Activated CD8-positive, alpha-beta memory T cell treated with anti-CD3 and anti-CD28 coated beads for 24 hours (primary cell): Measurements from ENCODE around the gene NLRX1.
A peak's percentile ranks its signal among the peaks of the same experiment; 100 is the strongest.
"Not testable (repeated sequence)": the region's sequence is repeated elsewhere in the genome, so short reads cannot be mapped to it uniquely, and the experiment has no call there.

Source experiments
- DNase-seq: peaks from one replicate; pipeline ENCODE4 v3.0.0-alpha.2; 2020

NLRX1 gene, protein sequence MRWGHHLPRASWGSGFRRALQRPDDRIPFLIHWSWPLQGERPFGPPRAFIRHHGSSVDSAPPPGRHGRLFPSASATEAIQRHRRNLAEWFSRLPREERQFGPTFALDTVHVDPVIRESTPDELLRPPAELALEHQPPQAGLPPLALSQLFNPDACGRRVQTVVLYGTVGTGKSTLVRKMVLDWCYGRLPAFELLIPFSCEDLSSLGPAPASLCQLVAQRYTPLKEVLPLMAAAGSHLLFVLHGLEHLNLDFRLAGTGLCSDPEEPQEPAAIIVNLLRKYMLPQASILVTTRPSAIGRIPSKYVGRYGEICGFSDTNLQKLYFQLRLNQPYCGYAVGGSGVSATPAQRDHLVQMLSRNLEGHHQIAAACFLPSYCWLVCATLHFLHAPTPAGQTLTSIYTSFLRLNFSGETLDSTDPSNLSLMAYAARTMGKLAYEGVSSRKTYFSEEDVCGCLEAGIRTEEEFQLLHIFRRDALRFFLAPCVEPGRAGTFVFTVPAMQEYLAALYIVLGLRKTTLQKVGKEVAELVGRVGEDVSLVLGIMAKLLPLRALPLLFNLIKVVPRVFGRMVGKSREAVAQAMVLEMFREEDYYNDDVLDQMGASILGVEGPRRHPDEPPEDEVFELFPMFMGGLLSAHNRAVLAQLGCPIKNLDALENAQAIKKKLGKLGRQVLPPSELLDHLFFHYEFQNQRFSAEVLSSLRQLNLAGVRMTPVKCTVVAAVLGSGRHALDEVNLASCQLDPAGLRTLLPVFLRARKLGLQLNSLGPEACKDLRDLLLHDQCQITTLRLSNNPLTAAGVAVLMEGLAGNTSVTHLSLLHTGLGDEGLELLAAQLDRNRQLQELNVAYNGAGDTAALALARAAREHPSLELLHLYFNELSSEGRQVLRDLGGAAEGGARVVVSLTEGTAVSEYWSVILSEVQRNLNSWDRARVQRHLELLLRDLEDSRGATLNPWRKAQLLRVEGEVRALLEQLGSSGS

GRCh38 chr11:119168471-119169281 lies at the start of gene NLRX1:
Gene NLRX1, plus strand, starts transcription at chr11:119168725. Its CDS starts 2,679 bp downstream, at chr11:119171404.
- DNase-seq = peak; percentile 93

DNA sequence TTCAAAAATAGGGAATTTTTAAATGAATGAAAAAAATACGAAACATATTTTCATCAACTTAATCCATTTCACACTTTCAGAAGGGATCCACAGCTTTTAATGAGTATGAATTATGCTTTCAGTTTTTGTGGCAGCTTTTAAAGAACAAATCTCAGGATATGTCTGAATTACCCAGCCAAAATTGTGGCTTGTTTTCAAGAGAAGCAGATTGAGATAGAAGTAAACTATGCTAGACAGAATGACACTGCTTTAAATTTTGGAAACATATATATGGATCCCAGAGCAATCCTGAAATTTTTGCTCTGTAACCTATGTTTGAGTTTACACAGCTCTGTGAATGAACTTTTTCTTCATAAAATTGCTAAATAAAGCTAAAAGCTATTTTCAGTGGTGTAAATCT lies 49.6 kb upstream of the NLRX1 start:
- DNase-seq = no peak

- DNase-seq = peak; percentile 66
Observed at GRCh38 chr11:119120639-119121007, 47.9 kb upstream of the NLRX1 start.

GRCh38 chr11:119121008-119121810 lies 47.3 kb upstream of the NLRX1 start, which contains the start of gene HINFP:
Gene HINFP, plus strand, starts transcription at chr11:119121580. Its CDS starts 5,365 bp downstream, at chr11:119126945.
- DNase-seq = peak; percentile 99

GRCh38 chr11:119121811-119122124 lies 46.8 kb upstream of the NLRX1 start:
- no peak for DNase-seq

DNA sequence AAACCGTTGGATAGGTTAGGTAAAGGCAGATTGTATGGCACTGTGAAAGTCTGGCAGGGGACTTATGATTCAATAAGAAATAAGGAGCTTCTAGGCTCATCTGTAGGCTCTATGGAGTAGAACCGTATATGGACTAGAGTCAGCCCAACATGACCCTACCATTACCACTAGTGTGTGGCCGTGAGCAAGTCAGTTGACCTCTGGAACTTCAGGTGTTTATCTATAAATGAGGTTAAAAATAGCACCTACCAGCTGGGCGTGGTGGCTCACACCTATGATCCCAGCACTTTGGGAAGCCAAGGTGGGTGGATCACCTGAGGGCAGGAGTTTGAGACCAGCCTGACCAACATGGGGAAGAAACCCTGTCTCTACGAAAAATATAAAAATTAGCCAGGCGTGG lies 42.7 kb upstream of the NLRX1 start:
- no peak for DNase-seq

DNA sequence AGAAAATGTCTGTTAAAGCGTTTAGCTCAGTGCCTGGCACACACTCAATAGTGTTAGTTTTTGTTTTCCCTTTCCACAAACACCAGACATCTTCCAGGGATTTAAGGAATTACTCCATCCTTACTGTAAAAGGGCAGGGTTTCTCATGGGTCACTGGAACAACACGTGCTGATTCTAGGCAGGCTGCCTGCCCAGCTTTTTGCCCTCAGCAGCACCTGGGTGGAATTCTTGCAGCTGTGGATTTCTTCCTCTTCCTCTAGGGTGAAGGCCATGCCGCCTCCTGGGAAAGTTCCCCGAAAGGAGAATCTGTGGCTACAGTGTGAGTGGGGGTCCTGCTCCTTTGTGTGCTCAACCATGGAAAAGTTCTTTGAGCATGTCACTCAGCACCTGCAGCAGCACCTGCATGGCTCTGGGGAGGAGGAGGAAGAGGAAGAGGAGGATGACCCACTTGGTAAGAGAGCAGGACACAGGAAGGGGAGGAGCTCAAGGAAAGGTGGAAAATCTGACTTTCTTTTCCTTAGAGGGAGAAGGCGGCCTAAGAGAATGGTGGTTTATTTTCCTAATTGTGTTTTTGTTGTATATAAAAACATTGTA lies 41.8 kb upstream of the NLRX1 start:
- no peak for DNase-seq

- no peak for DNase-seq
Observed at GRCh38 chr11:119130662-119131061, 37.9 kb upstream of the NLRX1 start.

DNA sequence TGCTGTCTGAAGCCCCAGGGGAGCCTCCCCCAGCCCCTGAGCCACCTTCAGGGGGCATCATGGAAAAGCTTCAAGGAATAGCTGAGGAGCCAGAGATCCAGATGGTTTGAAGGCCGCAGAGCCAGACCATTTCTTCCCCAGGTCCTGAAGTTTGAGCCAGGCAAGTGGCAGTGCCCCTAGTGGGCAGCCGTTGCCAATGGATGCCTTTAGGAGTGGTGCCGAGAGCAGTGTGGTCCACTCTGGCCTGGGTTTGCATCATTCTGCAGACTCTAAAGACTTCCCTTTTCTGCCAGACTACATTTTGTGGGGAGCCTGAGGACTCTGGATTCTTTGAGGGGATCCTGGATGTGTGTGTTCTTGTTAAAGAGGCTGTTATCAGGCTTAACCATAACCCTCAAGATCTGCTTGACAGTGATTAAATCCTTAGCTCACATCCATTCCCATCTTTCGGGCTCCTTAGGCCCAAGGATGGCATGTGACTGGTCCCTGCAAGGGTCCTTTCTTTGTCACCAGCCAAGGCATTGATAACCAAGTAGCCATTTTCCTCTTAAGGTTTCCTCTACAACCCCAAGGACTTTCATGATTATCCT lies 34.0 kb upstream of the NLRX1 start:
- no peak for DNase-seq

GRCh38 chr11:119139276-119139675 lies 29.2 kb upstream of the NLRX1 start:
- not testable (repeated sequence) for DNase-seq

GRCh38 chr11:119144825-119145486 lies 23.6 kb upstream of the NLRX1 start:
- DNase-seq = no peak

- DNase-seq = no peak
Observed at GRCh38 chr11:119145551-119145950, 23.0 kb upstream of the NLRX1 start.

GRCh38 chr11:119147604-119148333 lies 20.8 kb upstream of the NLRX1 start:
- DNase-seq = no peak

DNA sequence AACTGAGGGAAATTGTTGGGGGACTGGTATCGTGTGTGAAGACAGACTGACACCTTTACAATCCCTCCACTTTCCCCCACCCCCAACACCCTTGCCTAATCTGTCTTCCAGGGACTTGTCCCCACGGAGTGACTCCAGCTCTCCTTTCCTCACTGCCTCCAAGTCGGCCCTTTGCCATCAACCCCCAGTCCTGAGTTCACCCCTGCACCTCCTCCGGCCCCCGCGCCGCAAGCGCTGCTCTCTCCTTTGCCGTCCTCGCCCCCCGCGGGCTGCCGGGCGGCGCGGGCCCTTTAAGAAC lies 19.9 kb upstream of the NLRX1 start:
- no peak for DNase-seq

DNA sequence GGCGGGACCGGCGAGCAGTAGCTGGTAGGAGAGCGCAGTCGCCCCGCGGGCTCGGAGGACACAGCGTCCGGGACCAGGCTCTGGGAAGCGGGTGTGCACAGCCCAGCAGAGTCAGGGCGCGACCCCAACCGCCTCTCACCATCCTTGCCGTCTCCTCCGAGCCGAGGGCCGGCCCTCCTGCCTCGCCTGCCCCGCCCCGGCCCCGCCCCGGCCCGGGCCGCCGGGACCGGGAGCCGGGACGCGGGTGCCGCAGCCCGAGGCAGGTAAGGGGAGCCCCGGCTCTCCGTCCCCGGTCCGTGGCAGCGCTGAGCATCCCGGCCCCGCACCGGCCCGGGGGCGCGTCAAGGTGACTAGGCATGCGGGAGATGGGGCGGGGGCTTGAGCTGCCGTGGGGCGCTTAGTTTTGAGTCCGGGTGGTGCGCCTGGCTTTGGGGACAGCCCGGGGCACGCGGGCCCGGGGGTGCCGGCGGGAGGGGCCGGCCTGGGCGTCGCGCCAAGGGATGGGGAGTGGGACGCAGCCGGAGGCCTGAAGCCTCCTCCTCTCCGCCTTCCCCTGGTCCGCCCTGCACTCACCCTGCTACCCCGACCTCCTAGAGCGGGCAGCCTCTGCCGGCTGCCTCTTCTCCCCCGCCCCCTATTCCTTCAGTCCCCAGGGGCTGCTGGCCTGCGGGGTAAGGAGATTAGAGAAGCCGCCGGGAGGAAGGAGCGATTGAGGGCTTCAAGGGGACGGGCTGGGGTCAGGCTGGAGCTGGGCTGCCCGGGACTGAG lies 19.3 kb upstream of the NLRX1 start, which contains the start of gene ABCG4:
ABCG4 (plus strand) TSS at position 35 of the 768 bp plus-strand sequence. CDS start 914 bp downstream, outside the sequence.
- peak; percentile 72 for DNase-seq

DNA sequence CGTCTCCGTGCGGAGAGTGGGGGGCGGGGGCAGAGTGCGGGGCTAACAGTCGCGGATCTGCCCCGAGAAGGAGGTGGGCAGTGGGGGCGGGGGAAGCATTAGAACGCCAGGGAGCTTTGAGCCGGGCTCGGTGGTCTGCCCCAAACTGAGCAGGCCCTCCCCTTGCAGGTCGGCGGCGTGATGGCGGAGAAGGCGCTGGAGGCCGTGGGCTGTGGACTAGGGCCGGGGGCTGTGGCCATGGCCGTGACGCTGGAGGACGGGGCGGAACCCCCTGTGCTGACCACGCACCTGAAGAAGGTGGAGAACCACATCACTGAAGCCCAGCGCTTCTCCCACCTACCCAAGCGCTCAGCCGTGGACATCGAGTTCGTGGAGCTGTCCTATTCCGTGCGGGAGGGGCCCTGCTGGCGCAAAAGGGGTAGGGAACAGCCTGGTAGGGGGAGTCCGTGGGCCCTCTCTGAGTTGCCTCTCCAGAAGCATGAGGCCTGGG lies 18.7 kb upstream of the NLRX1 start:
- no peak for DNase-seq

- no peak for DNase-seq
Observed at GRCh38 chr11:119152043-119152442, 16.5 kb upstream of the NLRX1 start.

DNA sequence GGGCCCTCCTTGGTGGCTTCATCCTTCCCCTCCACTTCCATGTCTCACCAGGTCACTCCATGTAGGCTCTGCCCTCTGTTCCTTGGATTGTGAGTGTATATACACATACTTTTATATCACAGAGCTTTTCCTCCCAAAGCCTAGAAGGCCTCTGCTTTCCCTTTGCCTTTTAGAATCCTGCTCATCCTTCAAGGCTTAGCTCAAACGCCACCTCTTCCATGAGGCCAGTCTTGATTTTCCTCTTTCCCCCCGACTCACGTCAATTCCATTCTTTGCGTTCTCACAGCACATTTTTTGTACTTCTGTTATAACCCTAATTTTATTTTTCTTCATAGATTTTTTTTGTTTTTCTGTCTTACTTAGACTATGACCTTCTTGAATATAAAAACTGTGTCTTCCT lies 15.9 kb upstream of the NLRX1 start:
- DNase-seq = no peak
